Epithelial cell of prostate (primary cell): Measurements from ENCODE around the gene MATCAP1.

Source experiments
- DNase-seq: peaks from one replicate; pipeline ENCODE4 v3.0.0-alpha.2; 2011; ENCODE audit warnings: low read depth, low spot score
- H3K27ac ChIP-seq: fragments of 450-650 bp; 2 replicates; pipeline ENCODE4 v1.5.1; 2017; ENCODE audit warnings: mild to moderate bottlenecking

The MATCAP1 gene

DNA sequence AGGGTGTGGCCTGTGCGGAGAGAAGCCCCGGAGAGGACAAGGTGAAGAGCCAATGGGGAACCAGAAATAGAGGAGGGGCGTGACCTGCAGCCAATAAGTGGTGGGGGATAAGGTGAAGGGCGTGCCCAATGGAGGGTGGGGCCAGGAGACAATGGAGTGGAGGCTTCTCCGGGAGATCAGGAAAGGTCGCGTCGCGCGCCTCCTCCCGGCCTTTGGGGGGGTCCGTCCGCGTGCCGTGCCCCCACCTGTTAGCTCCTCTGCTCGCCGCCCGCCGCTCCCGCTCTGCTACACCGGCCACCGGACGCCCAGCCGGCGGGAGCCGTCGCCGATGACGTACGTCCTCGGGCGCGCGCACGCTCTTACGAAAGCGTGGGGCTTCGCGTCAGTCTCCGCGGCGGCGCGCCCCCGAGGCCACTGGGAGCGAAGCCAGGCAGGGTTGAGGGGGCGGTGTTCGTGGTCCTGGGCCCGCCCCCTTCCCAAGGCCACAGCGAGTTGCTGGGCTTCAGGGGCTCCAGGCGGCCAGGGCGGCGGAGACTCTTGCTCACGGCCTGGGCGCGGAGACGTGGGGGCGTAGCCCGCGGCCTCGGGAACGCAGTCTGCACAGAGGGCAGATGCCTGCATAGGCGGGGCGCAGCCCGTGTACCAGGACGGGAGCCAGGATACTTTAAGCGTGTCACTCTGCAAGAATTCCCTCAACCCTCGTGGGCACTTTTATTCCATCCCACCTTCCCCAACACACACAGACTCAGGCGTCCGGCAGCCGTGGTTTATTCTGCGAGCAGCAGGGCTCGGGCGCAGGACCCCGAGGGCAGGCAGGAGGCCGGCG, at the start of gene MATCAP1:
TSS of gene MATCAP1 (minus strand) at position 337 of the 826 bp plus-strand sequence. CDS start 3,353 bp downstream, outside the sequence.
- peak; percentile 91 for DNase-seq
- peak within 1 kb of the TSS; percentile 90 for H3K27ac ChIP-seq

DNA sequence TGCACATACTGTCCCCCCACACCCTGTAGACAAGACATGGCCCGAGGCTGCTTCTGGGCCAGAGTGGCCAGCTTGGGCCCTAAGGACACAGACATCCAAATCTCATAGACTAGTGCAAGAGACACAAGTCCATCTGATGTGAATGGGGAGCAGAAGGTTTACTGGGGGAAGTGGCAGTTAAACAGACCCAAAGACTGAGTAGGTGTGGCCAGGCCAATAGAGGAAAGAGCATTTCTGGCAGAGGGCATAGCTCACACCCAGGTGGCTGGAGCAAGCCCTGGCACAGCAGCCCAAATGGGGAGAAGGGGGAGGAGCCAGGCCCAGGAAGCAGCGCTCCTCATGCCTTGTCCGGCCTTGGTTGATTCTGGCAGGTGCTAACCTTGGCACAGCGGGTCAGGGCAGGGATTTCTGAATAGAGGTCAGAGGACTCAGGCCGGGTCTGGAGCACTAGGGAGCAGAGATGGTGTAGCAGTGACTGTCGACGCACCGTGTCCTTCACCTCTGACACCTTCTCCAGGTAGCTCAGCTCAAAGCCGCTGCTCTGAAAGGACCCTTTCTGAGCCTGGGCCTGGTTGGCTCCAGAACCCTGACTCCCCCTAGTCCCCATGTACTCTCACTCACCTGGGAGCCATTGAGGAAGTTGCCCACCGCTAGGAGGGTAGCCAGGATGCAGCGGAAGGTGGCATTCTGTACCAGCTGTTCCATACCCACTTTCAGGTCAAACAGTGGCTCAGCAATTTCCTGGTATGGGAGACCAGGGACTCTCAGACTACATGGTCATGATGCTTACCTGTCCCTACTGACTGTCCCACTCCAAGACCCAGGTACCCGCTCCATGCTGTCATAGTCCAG, 47.3 kb upstream of the MATCAP1 start:
- DNase-seq = no peak
- H3K27ac ChIP-seq = no peak overlapping the region

DNA sequence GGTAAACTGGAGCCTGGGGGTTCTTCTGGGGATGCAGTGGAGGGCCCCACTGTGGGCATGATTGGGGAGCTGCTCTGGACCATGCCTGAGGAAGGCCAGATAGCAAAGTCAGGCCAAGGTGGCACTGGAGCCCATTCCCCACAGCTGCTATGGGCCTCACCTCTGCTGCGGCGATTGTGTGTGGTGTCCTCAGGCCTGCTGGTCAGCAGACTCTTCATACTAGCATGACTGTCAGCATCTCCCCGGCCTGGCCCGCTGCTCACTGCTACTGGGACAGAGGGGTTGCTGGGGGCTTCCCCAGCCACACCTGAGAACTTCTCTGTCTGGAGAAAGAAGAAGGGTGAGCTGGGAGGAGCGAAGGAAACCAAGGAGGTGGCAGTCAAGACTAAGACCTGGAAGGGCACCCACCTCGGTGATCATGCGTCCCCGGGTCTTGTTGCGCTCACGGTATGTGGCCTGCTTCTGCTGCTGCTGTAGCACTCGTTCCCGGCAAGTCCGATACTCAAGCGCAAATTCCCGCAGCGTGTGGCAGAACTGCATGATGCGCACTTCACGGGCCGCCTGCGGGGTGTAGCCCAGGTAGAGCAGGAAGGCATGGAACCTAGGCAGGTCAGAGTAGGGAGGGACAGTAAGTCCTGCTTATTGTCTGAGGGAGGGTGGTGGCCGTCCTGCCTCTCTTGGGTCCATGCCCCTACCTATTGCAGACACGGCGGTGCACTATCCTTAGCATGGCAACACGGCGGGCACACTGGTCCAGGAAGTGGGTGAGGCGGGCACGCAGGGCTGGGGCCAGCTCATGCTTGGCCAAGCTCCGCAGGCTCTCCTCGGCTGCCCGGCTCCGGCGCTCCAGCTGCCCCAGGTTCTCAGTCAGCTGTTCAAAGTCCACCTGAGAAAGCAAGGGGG, 46.4 kb upstream of the MATCAP1 start:
- DNase-seq = no peak
- no peak overlapping the region for H3K27ac ChIP-seq

DNA sequence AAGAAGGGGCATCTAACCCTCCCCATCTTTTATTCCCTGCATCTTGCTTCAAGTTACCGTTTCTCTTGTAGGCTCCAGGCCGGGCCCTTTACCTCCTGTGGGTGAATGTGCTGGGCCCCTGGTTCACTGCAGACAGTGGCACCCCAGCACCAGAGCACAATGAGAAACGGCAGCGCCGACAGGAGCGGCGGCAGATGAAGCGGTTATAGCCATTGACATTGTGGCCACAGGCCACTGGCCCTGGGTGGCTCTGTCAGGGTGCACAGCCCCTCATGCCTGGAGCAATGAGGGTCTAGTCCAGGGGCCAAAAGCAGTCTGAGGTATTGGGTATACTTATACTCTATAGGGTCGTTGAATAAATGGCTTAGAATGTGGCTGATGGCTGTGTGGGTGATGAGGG, 45.1 kb upstream of the MATCAP1 start:
- no peak for DNase-seq

DNA sequence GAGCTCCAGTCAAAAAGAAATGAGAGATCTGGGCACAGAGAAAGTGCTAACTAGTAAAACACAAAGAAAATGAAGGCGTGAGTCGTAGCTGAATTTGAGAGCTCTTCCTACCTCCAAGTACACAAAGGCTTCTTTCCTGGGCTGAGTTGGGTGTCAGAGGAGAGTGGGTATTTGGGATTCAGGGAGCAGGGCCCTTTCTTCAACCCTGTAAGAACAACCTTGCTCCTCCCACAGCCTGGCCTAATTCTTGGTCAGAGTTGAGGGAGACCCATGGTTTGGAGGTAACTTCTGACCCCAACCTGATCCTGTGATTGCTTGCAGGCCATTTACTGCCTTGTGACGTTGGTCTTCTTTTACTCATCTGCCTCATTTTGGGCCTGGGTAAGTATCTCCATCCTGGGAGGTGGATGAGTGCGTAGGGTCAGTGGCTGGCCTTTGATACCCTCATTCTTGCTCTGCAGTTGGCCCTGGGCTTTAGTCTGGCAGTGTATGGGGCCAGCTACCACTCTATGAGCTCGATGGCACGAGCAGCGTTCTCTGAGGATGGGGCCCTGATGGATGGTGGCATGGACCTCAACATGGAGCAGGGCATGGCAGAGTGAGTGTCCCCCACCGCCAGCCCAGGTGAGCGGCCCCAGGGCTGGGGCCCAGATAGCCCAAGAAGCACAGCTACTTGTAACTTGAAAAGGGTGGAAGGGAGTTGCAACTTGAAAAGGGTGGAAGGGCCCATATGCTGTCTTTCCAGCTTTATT, 44.4 kb upstream of the MATCAP1 start:
- peak overlapping the region; percentile 63 for H3K27ac ChIP-seq
- DNase-seq = no peak

More for the DNA sequence above, 45.1 kb upstream of the MATCAP1 start:
- no peak overlapping the region for H3K27ac ChIP-seq

DNA sequence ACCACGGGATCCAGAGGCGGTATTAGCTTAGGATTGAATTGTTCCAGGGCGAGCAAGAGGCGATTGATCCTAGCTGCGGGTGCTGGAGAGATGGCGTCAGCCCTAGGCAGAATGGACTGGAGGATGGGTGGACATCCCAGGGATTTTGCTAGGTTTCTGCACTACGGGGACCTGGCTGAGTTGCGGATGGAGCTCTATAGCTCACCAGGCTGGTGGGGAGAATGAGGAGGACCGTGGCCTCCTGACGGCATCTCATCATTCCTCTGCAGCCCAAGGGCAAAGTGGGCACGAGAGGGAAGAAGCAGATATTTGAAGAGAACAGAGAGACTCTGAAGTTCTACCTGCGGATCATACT, 43.8 kb upstream of the MATCAP1 start:
- DNase-seq = no peak

DNA sequence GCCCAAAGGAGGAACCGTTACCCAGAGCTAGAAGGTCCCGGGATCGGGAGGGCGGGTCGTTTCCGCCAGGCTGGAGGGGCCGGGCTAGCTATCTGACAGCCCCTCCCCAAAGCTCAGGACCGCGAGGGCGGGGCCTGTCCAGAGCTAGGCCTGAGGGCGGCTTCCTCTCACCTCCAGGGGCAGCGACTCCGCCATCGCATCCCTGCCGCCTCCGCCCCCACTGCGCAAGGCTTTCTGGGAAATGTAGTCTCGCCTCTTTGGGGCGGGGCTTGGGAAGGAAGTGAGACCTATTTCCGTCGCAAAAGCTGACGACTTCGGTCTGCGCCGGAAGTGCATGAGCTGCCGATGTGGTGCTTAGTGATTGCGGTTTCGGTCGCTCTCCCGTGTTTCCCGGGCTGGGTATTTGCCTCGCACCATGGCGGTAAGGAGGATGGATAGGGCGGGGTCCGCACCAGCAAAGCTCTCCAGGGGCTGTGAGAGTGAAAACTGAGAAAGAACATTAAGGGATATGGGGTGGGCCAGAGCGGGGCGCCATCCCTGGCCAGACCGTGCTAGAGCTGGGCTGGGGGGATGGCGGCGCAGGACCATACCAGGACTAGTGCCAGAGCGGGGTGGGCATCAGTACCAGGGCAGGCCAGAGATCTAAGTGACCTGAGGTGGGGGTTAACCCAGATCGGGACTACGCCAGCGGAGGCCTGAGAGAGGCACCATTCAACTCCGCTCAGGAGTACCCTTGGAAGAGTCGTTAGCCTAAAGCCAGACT, 43.2 kb upstream of the MATCAP1 start, which contains the start of gene TMEM208:
TSS of gene TMEM208 (plus strand) at position 327 of the 763 bp plus-strand sequence. CDS start at position 416, 89 bp downstream.
- peak; percentile 90 for DNase-seq

More for the DNA sequence above, 43.8 kb upstream of the MATCAP1 start:
- H3K27ac ChIP-seq = peak overlapping the region; percentile 63

DNA sequence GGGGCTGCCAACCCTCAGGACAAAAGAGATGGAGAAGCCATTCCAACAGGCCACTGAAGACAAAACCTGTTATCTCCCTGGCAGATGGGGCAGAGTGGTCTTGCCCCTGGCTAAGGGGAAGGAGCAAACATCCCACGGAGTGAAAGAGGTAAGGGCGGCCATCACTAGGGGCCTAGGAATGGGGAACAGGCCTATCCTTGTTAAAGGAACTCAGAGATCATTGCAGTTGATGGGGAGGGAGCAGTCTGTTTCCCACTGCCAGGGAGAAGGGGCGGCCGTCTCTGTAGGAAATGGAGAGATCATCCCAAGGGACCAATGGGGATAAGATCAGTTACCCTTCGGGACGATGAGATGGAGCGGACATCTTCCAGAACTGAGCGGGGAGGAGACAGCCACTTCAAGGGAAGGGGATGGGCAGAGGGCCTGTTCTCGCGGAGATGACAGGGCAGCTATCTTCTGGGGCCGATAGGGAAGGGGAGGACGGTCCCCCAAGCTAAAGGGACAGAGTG, 42.6 kb upstream of the MATCAP1 start:
- H3K27ac ChIP-seq = no peak overlapping the region
- DNase-seq = no peak

More for the DNA sequence above, 43.2 kb upstream of the MATCAP1 start, which contains the start of gene TMEM208:
- H3K27ac ChIP-seq = peak within 1 kb of the TSS; percentile 63

DNA sequence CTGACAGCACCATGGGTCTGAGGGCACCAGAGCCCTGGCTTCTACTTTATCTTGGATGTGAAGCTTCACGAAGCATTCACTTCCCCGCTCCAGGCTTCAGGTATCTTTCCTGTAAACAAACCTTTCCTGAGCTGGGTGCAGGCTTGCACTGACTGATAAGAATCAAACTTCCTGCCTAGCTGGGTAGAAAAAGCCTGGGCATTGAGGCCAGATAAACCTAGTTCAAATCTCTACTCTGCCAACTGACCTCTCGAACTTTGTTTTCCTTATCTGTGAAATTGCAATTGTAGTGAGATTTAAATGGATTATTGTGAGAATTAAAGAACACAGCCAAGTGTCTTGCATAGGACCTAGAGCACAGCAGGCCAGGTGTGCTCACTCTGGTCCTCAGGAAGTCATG, 40.2 kb upstream of the MATCAP1 start:
- DNase-seq = no peak
- no peak overlapping the region for H3K27ac ChIP-seq

DNA sequence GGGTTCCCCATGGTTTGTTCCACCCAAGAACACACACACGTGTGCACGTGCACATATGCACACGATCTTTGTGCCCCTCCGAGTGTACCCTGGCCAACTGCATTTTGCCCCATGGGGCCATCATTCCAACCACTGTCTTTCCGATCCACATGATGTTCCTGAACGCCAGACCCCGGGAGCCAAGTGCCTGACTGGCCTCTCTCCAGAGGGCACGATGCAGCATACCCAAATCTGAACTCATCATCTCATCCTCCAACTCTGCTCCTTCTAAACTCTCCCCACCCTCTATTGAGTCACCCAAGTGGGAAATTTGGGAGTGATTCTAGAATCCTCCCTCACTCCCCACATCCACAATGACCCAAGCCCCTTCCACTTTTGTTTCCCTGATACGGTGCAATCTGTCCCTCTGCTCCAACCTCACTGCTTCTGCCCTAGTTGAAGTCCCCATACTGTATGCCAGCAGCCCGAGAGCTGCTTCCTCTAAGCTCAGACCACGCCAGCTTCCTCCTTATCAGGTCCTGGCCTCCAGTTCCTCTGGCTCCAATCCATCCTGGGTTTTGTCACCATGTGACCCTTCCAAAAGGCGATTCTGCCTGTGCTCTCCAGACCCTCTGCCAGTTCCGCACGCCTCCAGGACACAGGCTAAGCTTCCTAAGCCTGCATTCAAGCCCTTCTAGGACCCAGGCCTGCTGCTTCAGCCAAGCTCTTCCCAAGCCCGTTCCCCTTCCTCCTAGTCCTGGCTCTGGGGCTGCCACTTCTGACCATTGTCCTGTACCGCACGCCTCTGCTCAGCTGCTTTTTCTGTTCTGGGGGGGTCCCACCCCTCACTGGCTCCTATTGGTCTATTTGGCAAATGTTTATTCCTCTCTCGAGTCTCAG, 33.1 kb upstream of the MATCAP1 start:
- no peak overlapping the region for H3K27ac ChIP-seq
- DNase-seq = no peak

DNA sequence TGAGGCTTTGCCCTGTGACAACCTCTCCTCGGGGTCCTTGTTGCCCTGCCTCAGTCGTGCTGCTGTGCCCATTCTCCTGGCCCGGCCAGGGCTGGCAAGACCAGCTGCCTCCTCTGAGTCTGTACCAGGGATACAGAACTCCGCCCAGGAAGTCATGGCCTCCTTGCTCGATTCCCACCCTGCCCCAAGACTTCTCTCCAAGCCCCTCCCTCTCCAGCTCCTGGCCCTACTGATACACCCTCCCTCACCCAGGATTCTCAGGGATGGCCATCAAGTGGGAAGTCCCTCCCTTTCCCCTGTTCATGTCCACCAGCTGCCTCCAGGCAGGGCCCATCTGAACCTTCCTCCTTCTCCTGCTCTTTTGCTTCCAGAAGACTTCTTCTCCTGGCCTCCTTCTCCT, 31.9 kb upstream of the MATCAP1 start:
- H3K27ac ChIP-seq = no peak overlapping the region
- DNase-seq = no peak

DNA sequence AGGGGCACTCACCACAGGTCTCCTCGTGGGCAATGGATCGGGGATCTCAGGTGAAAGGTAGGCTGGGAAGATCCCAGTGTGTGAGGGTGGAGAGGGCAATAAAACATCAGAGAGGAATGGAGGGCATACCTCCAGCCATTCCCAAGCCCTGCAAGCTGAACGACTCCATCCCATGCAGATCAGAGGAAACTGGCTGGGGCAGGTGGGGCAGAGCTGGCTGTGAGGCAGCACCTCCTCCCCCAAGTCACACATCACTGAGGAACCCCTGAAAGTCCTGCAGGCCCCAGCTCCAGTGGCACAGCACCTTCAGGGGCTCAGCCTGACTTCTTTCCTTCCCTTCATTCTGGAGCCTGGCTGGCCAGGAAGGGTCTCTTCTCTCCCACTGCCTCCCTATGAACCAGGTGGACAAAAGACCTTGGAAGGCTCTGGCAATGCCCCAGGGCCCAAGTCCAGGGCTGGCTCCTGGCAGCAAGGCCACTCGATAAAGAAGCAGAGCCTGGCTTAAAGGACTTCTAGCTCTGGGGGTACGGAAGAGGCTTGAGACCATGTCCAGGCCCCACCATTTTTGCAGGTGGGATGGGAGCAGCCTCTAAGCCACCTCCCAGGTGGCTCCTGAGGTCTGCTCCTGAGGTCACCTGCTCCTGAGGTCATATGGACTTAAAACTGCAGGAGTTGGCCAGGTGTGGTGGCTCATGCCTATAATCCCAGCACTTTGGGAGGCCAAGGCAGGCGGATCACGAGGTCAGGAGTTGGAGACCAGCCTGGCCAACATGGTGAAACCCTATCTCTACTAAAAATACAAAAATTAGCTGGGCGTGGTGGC, 29.6 kb upstream of the MATCAP1 start:
- peak overlapping the region; percentile 81 for H3K27ac ChIP-seq
- DNase-seq = no peak

DNA sequence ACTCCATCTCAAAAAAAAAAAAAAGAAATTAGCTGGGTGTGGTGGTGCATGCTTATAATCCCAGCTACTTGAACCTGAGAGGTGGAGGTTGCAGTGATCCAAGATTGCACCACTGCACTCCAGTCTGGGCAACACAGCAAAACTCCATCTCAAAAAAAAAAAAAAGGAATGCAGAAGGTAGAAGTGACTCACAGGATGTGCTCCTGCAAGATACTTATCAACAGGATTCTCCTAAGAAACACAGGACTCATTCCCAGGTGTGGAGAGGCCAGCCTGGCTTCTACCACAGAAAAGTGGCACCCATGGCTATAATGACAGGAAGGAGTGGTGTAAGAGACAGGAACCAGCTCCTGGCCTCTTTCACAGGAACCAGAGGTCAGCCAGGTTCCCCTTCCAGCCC, 29.0 kb upstream of the MATCAP1 start:
- DNase-seq = no peak
- peak overlapping the region; percentile 81 for H3K27ac ChIP-seq

DNA sequence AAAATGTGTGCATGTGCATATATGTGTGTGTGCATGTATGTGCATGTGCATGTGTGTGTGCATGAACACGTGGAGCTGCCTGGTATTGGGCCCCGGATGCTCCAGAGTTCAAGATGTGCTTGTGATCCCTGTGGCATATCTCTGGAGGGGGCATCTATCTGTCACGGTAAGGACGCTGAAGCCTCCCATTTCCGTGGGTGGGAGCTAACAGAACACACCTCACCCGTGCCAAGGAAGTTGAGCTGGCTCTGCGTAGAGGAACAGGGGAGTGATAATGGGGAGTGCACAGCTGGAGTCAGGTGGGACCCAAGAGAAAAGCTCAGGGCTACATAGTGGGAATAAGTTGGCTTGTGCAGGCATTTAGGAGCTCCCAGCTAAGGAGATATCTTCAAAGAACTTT, 27.9 kb upstream of the MATCAP1 start:
- DNase-seq = no peak
- no peak overlapping the region for H3K27ac ChIP-seq

DNA sequence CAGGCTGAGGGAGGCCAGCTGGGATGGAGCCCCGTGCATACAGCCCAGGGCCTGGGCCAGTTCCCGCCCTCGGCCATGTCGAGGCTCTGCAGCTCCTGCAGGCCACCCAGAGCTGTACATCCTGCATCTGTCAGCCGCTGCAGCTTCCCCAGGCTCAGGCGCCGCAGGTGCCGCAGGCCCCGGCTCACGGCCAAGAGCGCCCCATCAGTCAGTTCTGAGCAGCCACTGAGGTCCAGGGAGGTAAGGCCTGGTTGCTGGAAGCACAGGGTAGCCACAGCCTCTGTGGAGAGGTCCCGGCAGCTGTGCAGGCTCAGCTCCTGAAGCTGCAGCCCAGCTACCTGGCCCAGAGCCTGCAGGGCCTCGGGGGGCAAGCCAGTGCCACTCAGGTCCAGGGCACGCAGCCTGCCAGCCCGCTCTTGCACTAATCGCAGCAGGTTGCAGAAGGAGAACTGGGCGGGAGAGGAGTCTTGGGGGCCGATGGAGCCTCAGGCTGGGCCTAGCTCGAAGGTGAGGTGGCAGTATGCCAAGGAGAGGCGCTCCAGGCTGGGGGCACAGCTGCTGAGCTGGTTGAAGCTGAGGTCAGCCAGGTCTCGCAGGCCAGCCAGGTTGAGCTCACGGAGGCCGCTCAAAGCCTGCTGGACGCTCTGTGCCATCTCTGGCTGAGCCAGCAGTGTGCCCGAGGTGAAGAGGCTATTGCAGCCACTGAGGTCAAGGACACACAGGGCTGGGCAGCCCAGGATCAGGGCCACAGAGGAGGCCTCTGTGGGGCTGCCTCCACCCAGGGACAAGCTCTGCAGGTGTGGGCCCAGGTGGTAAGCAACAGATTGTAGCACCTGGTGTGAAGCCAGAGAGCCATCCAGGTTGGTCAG, 26.5 kb upstream of the MATCAP1 start:
- DNase-seq = no peak
- no peak overlapping the region for H3K27ac ChIP-seq

DNA sequence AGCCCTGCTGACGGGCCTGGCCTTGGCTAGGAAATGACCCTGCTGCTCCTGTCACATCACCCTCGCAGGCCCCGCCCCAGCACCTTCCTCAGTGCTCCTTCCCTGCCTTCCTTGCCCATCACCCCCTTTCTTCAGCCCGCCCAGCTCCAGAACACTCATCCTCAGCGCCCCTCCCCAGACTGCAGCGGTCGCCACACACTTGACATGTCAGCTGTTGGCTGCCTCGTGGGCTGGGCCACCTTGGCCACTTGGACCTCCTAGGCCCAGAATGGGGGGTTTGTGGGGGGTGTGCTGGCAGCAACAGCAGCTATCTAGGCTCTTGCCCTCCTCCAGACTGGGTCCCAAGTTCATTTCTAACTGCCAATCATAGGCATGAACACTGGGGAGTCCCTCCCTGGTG, 25.8 kb upstream of the MATCAP1 start:
- no peak overlapping the region for H3K27ac ChIP-seq
- DNase-seq = no peak
